GM12801 (cell line): ENCODE data around the gene IZUMO1R.

Source experiments
- CTCF ChIP-seq: IDR thresholded peaks from one replicate; pipeline ENCODE4 v1.5.1; 2011; ENCODE audit warnings: control low read depth; ENCODE audit not compliant: insufficient read length; ENCODE audit errors: extremely low read depth

IZUMO1R gene

GRCh38 chr11:94283678-94284077 lies 20.7 kb upstream of the IZUMO1R start:
- no peak for TF ChIP-seq CTCF

GRCh38 chr11:94295534-94295933 lies 8.8 kb upstream of the IZUMO1R start:
- no peak for TF ChIP-seq CTCF

- no peak for TF ChIP-seq CTCF
These were observed 6.3 kb upstream of the IZUMO1R start for GRCh38 chr11:94297985-94298576.

GRCh38 chr11:94302776-94303175 lies 1.6 kb upstream of the IZUMO1R start:
- TF ChIP-seq CTCF = no peak

GRCh38 chr11:94305146-94305545 lies 766 bp downstream of the IZUMO1R start:
- TF ChIP-seq CTCF = no peak

- no peak for TF ChIP-seq CTCF
These were observed 2.9 kb downstream of the IZUMO1R start for GRCh38 chr11:94307101-94307791.

GRCh38 chr11:94308024-94308423 lies 3.6 kb downstream of the IZUMO1R start:
- no peak for TF ChIP-seq CTCF

- no peak for TF ChIP-seq CTCF
These were observed 5.4 kb downstream of the IZUMO1R start for GRCh38 chr11:94309757-94310156.
